HEK293 (cell line): ENCODE data around the gene BMS1.
A peak's percentile ranks its signal among the peaks of the same experiment; 100 is the strongest.
"Not testable (repeated sequence)": the region's sequence is repeated elsewhere in the genome, so short reads cannot be mapped to it uniquely, and the experiment has no call there.

Experiments
- CTCF ChIA-PET: fragments of 350-600 bp; formaldehyde crosslinking; extraction: SDS; loops from one replicate; lab custom pipeline; 2021; ENCODE audit warnings: antibody characterized with exemption; lab: Yijun Ruan, JAX
- POLR2A ChIA-PET: fragments of 300-600 bp; formaldehyde crosslinking; extraction: SDS; loops from one replicate; lab custom pipeline; 2020; ENCODE audit warnings: antibody characterized with exemption, inconsistent platforms; lab: Yijun Ruan, JAX
- H3K27ac ChIP-seq: fragments of 200-500 bp; sonication (Bioruptor generic); 2 replicates; pipeline ENCODE4 v1.5.1; 2014; ENCODE audit warnings: low read depth, low read length, control low read depth, inconsistent platforms; ENCODE audit errors: extremely low read depth
- H3K36me3 ChIP-seq, 2 experiments: fragments of 200-500 bp in 1 of 2; sonication (Bioruptor generic) in 1 of 2; 1 replicate in 1 of 2; 2 replicates in 1 of 2; pipeline ENCODE4 v1.5.1; 2014 to 2017; ENCODE audit warnings: inconsistent platforms in 2 of 2, low read length in 2 of 2; ENCODE audit not compliant: control insufficient read depth in 2 of 2, insufficient read depth in 1 of 2
- H3K4me1 ChIP-seq: fragments of 200-500 bp; sonication (Bioruptor generic); 2 replicates; pipeline ENCODE4 v1.5.1; 2014; ENCODE audit warnings: mild to moderate bottlenecking, low read length, inconsistent platforms; ENCODE audit not compliant: control insufficient read depth, insufficient read depth
- H3K4me3 ChIP-seq: 2 replicates; pipeline ENCODE4 v1.5.1; 2011; ENCODE audit warnings: low read depth, mild to moderate bottlenecking, control low read depth, low read length, moderate library complexity
- H3K9me3 ChIP-seq: fragments of 200-500 bp; sonication (Bioruptor generic); 2 replicates; pipeline ENCODE4 v1.5.1; 2014; ENCODE audit warnings: low read depth, low read length, inconsistent platforms; ENCODE audit not compliant: control insufficient read depth, insufficient read depth
- GLIS1 ChIP-seq: fragments of 450-650 bp; formaldehyde crosslinking; IDR thresholded peaks from 2 replicates; pipeline ENCODE4 v1.5.1; 2016; ENCODE audit warnings: missing biosample characterization, missing genetic modification characterization
- KLF1 ChIP-seq: fragments of 450-650 bp; formaldehyde crosslinking; IDR thresholded peaks from 2 replicates; pipeline ENCODE4 v1.5.1; 2016; ENCODE audit warnings: missing biosample characterization, missing genetic modification characterization
- SETDB1 ChIP-seq: IDR thresholded peaks from one replicate; pipeline ENCODE4 v1.6.1; 2017; ENCODE audit warnings: mild to moderate bottlenecking, low read length, moderate library complexity, mixed read lengths; ENCODE audit not compliant: insufficient read length
- ZNF211 ChIP-seq: fragments of 450-650 bp; formaldehyde crosslinking; IDR thresholded peaks from 2 replicates; pipeline ENCODE4 v1.5.1; 2016; ENCODE audit warnings: low read depth, missing biosample characterization, missing genetic modification characterization
- ZNF558 ChIP-seq: fragments of 450-650 bp; formaldehyde crosslinking; IDR thresholded peaks from 2 replicates; pipeline ENCODE4 v1.5.1; 2016; ENCODE audit warnings: missing biosample characterization, missing genetic modification characterization
- ZNF837 ChIP-seq: fragments of 450-650 bp; formaldehyde crosslinking; IDR thresholded peaks from 2 replicates; pipeline ENCODE4 v1.5.1; 2016; ENCODE audit warnings: missing biosample characterization, missing genetic modification characterization
- TF ChIP-seq, protein P1 (sequence below): fragments of 450-650 bp; formaldehyde crosslinking; IDR thresholded peaks from 2 replicates; pipeline ENCODE4 v1.5.1; 2016; ENCODE audit warnings: missing biosample characterization, missing genetic modification characterization, borderline replicate concordance

Gene BMS1

DNA sequence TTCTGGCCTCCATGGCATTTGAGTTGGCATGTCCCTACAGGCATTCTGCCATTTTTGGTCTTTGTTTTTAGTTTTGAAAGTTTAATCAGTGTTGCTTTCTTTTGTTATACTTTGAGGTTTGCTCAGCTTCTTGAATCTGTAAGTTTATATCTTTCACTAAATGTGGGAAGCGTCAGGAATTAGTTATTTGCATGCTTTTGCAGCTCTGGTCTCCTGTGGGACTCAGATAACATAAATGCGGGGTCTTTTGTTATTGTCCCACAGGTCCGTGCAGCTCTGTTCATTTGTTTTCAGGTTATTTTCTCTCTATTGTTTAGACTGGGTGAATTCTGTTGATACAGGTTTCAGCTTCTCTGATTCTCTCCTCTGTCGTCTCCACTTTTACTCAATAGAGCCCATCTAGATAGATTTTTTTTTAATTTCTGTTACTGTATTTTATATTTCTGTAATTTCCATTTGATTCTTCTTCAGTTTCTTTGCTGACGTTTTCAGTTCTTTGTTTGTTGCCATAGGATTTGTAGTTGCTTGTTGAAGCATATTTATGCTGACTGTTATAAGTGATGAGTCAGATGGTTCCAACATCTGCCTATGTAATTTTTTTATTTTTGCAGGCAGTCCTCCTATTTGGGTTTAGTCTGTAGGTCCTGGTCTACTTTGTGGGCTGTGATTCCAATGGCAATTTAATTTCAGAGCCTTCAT is 31.5 kb downstream of the BMS1 start:
- H3K4me3 ChIP-seq, H3K4me1 ChIP-seq, CTCF ChIA-PET, H3K27ac ChIP-seq, H3K9me3 ChIP-seq, POLR2A ChIA-PET: not testable (repeated sequence)
- H3K36me3 ChIP-seq, result peaks cover 27 to 64% of the 10 kb centered on the region in 2 experiments
- TF ChIP-seq ZNF558 (peak; percentile 88), SETDB1 (peak; percentile 31)

DNA sequence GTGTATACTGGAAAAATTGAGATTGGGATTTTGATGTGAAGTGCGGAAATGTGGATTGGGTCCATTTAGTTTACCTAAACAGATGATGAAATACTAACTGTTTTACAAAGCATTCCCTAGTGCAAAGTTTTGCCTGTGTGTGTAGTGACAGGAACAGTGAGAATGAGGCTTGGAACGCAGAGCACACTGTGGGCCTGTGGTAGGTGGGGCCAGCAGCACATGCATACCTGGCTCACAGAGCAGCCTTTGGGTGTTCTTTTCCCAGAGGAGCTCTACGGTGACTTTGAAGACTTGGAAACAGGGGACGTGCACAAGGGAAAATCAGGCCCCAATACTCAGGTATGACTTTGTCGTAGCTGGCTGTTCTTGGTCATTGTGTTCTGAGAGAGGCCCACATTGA is 33.7 kb downstream of the BMS1 start:
- CTCF ChIA-PET, result interaction anchor here (1.1 kb wide), 1 partner anchor 11 kb away, joined by 3 read pairs; no protein-coding TSS in a partner anchor

DNA sequence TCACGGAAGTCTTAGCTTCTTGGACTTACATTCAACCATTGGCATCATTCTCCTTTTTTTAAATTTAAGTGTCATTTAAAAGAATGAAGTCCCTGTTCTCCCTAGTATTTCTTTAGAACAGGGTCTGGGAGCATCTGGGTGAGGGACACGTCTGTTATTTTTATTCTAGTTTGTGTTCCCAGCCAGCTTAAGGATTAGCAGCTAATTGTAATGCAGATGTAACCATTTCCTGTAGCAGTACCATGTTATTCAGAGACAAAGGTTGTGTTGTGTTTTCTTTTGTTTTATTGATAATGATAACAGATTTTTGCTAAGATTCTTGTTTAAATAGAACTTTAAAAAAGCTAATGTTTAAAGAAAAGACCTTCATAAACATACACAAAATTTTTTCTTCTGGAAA is 34.3 kb downstream of the BMS1 start:
- ChIA-PET POLR2A (no interaction called here), CTCF (interaction anchor here (0.6 to 1.1 kb wide), 2 partner anchors 10 to 64 kb away, joined by 3 to 4 read pairs; no protein-coding TSS in a partner anchor)

More for the DNA sequence above, 33.7 kb downstream of the BMS1 start:
- H3K4me1 ChIP-seq, H3K27ac ChIP-seq, H3K4me3 ChIP-seq, POLR2A ChIA-PET, H3K9me3 ChIP-seq: not testable (repeated sequence)
- peaks cover 15 to 60% of the 10 kb centered on the region in 2 experiments for H3K36me3 ChIP-seq

DNA sequence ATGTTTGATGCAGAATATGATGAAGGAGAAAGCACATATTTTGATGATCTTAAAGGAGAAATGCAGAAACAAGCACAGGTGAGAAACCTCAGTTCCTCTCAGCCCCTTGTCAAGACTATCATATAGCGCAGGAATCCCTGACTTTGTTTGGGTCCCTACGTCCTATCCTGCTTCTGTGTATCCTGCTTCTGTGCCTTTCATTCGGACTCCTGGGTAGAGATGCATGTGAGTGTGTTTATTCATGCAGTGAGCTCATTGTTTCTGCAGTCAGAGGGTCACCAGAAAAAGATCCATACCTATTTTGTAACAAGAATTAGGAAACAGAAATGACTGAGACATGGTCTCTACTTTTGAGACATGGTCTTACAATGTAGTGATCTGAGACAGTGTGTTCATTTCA is 34.8 kb downstream of the BMS1 start:
- H3K36me3 ChIP-seq, result peaks cover 6 to 59% of the 10 kb centered on the region in 2 experiments
- POLR2A ChIA-PET, result not testable (repeated sequence)

More for the DNA sequence above, 34.3 kb downstream of the BMS1 start:
- Histone ChIP-seq H3K4me3 (no peak overlapping the region), H3K9me3 (no peaks in the 10 kb centered on the region)
- no peak for TF ChIP-seq ZNF211 (tag by site-specific recombination)
- TF ChIP-seq ZNF837 (tag by site-specific recombination), result no peak
- TF ChIP-seq, all 188 proteins: peak for 0
- Histone ChIP-seq H3K4me1 (no peaks in the 10 kb centered on the region), H3K27ac (no peak overlapping the region), H3K36me3 (peaks cover 10 to 61% of the 10 kb centered on the region in 2 experiments)

DNA sequence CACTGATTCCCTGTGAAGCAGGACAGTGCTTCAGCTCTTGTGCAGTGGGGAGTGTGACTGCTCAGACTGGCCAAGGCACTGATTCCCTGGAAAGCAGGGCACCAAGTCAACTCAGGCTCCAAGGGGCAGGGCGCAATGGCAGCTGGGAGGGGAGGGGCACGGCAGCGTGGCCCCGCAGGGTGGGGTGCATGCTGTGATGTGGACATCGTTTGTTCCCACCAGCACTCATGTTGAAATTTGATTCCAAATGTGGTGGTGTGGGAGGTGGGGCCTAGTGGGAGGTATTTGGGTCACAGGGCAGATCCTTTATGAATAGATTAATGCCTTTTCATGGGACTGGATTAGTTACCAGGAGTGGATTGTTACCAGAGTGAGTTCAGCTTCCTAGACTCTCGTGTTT is 44.2 kb downstream of the BMS1 start:
- TF ChIP-seq GLIS1, result peak; percentile 18; the same call in 1 of the 2 replicates
- POLR2A ChIA-PET, H3K9me3 ChIP-seq, H3K4me3 ChIP-seq, H3K4me1 ChIP-seq, H3K27ac ChIP-seq: not testable (repeated sequence)
- CTCF ChIA-PET, result interaction anchor here (0.8 kb wide), 2 partner anchors 10 to 30 kb away, joined by 3 read pairs; no protein-coding TSS in a partner anchor
- H3K36me3 ChIP-seq, result peaks cover 11 to 81% of the 10 kb centered on the region in 2 experiments

More for the DNA sequence above, 34.8 kb downstream of the BMS1 start:
- H3K4me1 ChIP-seq, H3K4me3 ChIP-seq, H3K9me3 ChIP-seq, H3K27ac ChIP-seq: not testable (repeated sequence)
- CTCF ChIA-PET, result interaction anchor here (0.6 to 1.1 kb wide), 2 partner anchors 9 to 64 kb away, joined by 3 to 4 read pairs; no protein-coding TSS in a partner anchor

DNA sequence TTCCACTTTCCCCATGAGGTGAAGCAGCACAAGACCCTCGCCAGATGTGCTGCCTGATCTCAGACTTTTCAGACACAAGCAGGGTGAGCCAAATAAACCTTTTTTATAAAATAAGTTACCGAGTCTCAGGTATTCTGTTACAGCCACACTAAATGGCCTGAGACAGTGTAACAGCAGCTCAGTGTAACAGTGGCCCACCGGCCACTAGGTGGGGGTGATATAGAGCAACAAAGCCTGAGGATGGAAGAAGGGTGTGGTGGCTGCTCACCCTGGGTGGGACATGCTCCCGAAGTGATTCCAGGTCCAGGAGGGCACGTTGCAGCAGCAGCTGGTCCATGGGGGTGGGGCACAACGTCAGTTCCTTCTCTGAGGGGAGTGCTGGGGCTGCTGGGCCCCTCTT is 44.6 kb downstream of the BMS1 start:
- H3K9me3 ChIP-seq, result no peaks in the 10 kb centered on the region
- ChIA-PET CTCF (interaction anchor here (0.8 kb wide), 2 partner anchors 10 to 30 kb away, joined by 3 read pairs; no protein-coding TSS in a partner anchor), POLR2A (no interaction called here)
- H3K36me3 ChIP-seq, result peaks cover 14 to 82% of the 10 kb centered on the region in 2 experiments
- no peaks in the 10 kb centered on the region for H3K4me1 ChIP-seq
- peak; percentile 44 for TF ChIP-seq KLF1 (tag by site-specific recombination)
- TF ChIP-seq, protein P1, sequence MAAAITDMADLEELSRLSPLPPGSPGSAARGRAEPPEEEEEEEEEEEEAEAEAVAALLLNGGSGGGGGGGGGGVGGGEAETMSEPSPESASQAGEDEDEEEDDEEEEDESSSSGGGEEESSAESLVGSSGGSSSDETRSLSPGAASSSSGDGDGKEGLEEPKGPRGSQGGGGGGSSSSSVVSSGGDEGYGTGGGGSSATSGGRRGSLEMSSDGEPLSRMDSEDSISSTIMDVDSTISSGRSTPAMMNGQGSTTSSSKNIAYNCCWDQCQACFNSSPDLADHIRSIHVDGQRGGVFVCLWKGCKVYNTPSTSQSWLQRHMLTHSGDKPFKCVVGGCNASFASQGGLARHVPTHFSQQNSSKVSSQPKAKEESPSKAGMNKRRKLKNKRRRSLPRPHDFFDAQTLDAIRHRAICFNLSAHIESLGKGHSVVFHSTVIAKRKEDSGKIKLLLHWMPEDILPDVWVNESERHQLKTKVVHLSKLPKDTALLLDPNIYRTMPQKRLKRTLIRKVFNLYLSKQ (tag by site-specific recombination), result no peak
- no peak overlapping the region for H3K4me3 ChIP-seq
- H3K27ac ChIP-seq, result no peak overlapping the region

DNA sequence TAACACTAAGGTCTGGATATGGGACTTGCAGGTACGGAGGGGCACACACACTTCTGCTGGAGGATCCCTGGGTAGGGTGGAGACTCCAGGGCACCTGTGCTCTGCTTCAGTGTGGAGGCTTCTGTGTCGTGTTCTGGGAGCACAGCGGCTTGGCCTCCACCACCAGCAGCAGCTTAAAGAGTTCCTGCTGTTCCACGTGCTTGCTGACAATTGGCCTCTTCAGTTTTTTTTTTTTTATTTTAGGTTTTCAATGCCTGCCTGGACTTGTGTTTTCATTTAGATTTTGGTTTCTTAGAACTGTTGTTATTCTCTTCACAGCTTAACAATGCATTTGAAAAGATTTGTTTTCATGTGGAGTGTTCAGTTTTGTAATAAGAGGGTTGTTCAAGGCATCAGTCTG is 45.8 kb downstream of the BMS1 start:
- CTCF ChIA-PET, H3K9me3 ChIP-seq, H3K27ac ChIP-seq, H3K4me1 ChIP-seq, POLR2A ChIA-PET, H3K4me3 ChIP-seq: not testable (repeated sequence)
- peaks cover 14 to 76% of the 10 kb centered on the region in 2 experiments; a peak in 2 of 3 replicates for H3K36me3 ChIP-seq
